Naive thymus-derived CD4-positive, alpha-beta T cell (primary cell): ENCODE measurements around the gene SLIT3. TPM values are rescaled to one million over a fixed set of nuclear protein-coding genes. Genes with fewer than 3 reads are reported as not detected.

Experiments
- ATAC-seq: fragments of 150-1000 bp; cut with Tn5 transposase; 2 replicates; pipeline ENCODE4 v1.10.0; 2021; ENCODE audit warnings: mild to moderate bottlenecking, moderate library complexity
- CTCF ChIA-PET: fragments of 350-600 bp; sonication (Branson Sonifier 250); formaldehyde crosslinking; loops from one replicate; lab custom pipeline; 2021; ENCODE audit warnings: antibody characterized with exemption; lab: Charles Lee
- POLR2A ChIA-PET: fragments of 350-600 bp; sonication (Branson Sonifier 250); formaldehyde crosslinking; loops from one replicate; lab custom pipeline; 2021; ENCODE audit warnings: antibody characterized with exemption, inconsistent platforms; lab: Charles Lee
- DNase-seq, 9 donors: peaks; one replicate each; pipeline versions ENCODE4 v3.0.0 to v3.0.0-alpha.2; 2020 to 2022; ENCODE audit warnings: mixed read lengths in 1 of 9
- H3K27ac ChIP-seq: one replicate; pipeline ENCODE4 v1.7.0; 2013; ENCODE audit warnings: mild to moderate bottlenecking, low read depth, low read length, moderate library complexity
- H3K27me3 ChIP-seq, 2 donors: one replicate each; pipeline ENCODE4 v1.7.0; 2013; ENCODE audit warnings: low read length in 2 of 2, mild to moderate bottlenecking in 2 of 2, moderate library complexity in 2 of 2; ENCODE audit not compliant: control insufficient read depth in 2 of 2, insufficient read depth in 2 of 2
- H3K36me3 ChIP-seq, 3 experiments: 1 replicate in 2 of 3; 2 replicates in 1 of 3; pipeline ENCODE4 v1.7.0; 2013; ENCODE audit warnings: low read length in 3 of 3, mild to moderate bottlenecking in 3 of 3, moderate library complexity in 1 of 3; ENCODE audit not compliant: insufficient read depth in 3 of 3, control insufficient read depth in 2 of 3
- H3K4me1 ChIP-seq, 2 donors: one replicate each; pipeline ENCODE4 v1.7.0; 2013; ENCODE audit warnings: low read length in 2 of 2, mild to moderate bottlenecking in 2 of 2, moderate library complexity in 1 of 2; ENCODE audit not compliant: control insufficient read depth in 2 of 2, insufficient read depth in 2 of 2
- H3K4me3 ChIP-seq: 2 replicates; pipeline ENCODE4 v1.7.0; 2013; ENCODE audit warnings: mild to moderate bottlenecking, low read length
- H3K9me3 ChIP-seq, 3 experiments: 1 replicate in 2 of 3; 2 replicates in 1 of 3; pipeline ENCODE4 v1.7.0; 2013; ENCODE audit warnings: low read length in 3 of 3; ENCODE audit not compliant: control insufficient read depth in 2 of 3
- H3K27ac Mint-ChIP-seq, 9 donors: one replicate each; pipeline ENCODE4 v1.8.0; 2020 to 2022; ENCODE audit warnings: mixed read lengths in 9 of 9, mild to moderate bottlenecking in 8 of 9, moderate library complexity in 5 of 9, inconsistent platforms in 2 of 9
- H3K27me3 Mint-ChIP-seq, 5 donors: one replicate each; pipeline ENCODE4 v1.8.0; 2021 to 2022; ENCODE audit warnings: mixed read lengths in 5 of 5, mild to moderate bottlenecking in 1 of 5
- H3K36me3 Mint-ChIP-seq, 5 donors: one replicate each; pipeline ENCODE4 v1.8.0; 2020 to 2022; ENCODE audit warnings: mixed read lengths in 5 of 5, mild to moderate bottlenecking in 3 of 5, inconsistent platforms in 1 of 5
- H3K4me1 Mint-ChIP-seq, 7 donors: one replicate each; pipeline ENCODE4 v1.8.0; 2020 to 2022; ENCODE audit warnings: mixed read lengths in 7 of 7, mild to moderate bottlenecking in 3 of 7, inconsistent platforms in 1 of 7
- H3K4me3 Mint-ChIP-seq, 10 donors: one replicate each; pipeline ENCODE4 v1.8.0; 2020 to 2022; ENCODE audit warnings: mild to moderate bottlenecking in 10 of 10, mixed read lengths in 10 of 10, moderate library complexity in 6 of 10, inconsistent platforms in 2 of 10
- H3K9me3 Mint-ChIP-seq, 11 donors: one replicate each; pipeline ENCODE4 v1.8.0; 2020 to 2022; ENCODE audit warnings: mixed read lengths in 11 of 11, mild to moderate bottlenecking in 4 of 11, inconsistent platforms in 1 of 11, moderate library complexity in 1 of 11
- intact Hi-C, 2 donors: fragments of 100-400 bp; cut with micrococcal nuclease; formaldehyde crosslinking; loops; one replicate each; pipeline ENCODE4 v1.15.1; 2023
- polyA plus RNA-seq, 2 donors: library from polyadenylated mRNA; unstranded; fragments of 300-500 nt; fragmentation: Illumina TruSeq; gene quantifications; one replicate each; pipeline ENCODE4 v1.2.3, GENCODE V29; 2021
- total RNA-seq, 6 experiments: library from RNA in 5 of 6; stranded (reverse) in 5 of 6; gene quantifications; 1 replicate in 5 of 6; 2 replicates in 1 of 6; pipeline ENCODE4 v1.2.3 and lab custom pipeline; 2021 to 2026

SLIT3 gene
- total and polyA plus RNA-seq, 7 experiments from 2014 or later, result 0.34 TPM; not detected in 6

- H3K27ac ChIP-seq, result no peak overlapping the region
- H3K4me1 Mint-ChIP-seq, result peaks cover 0 to 6% (median 0%) of the 10 kb centered on the region in 7 donors
- no peaks in the 10 kb centered on the region for H3K27me3 ChIP-seq
- CTCF ChIA-PET, result no interaction called here
- ATAC-seq (no peak), DNase-seq (no peak)
- no peak overlapping the region for H3K27ac Mint-ChIP-seq
- peaks cover 0 to 2% (median 0%) of the 10 kb centered on the region in 11 donors for H3K9me3 Mint-ChIP-seq
- H3K9me3 ChIP-seq, result no peaks in the 10 kb centered on the region
- no peaks in the 10 kb centered on the region for H3K36me3 ChIP-seq
- no peak overlapping the region for H3K4me3 ChIP-seq
- H3K4me3 Mint-ChIP-seq, result no peak overlapping the region
- POLR2A ChIA-PET, result no interaction called here
- peaks cover 0 to 9% (median 5%) of the 10 kb centered on the region in 5 donors for H3K27me3 Mint-ChIP-seq
- no peaks in the 10 kb centered on the region for H3K36me3 Mint-ChIP-seq
- intact Hi-C loops, result no loop called here
- no peaks in the 10 kb centered on the region for H3K4me1 ChIP-seq
Observed at GRCh38 chr5:168788786-168789185, 512.2 kb downstream of the SLIT3 start.

GRCh38 chr5:168788107-168788506 lies 512.8 kb downstream of the SLIT3 start:
- Histone ChIP-seq H3K36me3 (no peaks in the 10 kb centered on the region), H3K4me3 (no peak overlapping the region), H3K27ac (no peak overlapping the region), H3K9me3 (no peaks in the 10 kb centered on the region), H3K4me1 (no peaks in the 10 kb centered on the region), H3K27me3 (no peaks in the 10 kb centered on the region)
- Mint-ChIP-seq H3K4me3 (no peak overlapping the region), H3K27ac (no peak overlapping the region), H3K4me1 (no peaks in the 10 kb centered on the region), H3K9me3 (peaks cover 0 to 2% (median 0%) of the 10 kb centered on the region in 11 donors), H3K36me3 (no peaks in the 10 kb centered on the region), H3K27me3 (peaks cover 0 to 9% (median 3%) of the 10 kb centered on the region in 5 donors)
- ChIA-PET CTCF (no interaction called here), POLR2A (no interaction called here)
- ATAC-seq (no peak), DNase-seq (no peak)
- intact Hi-C loops, result no loop called here

GRCh38 chr5:168786147-168786546 lies 514.8 kb downstream of the SLIT3 start:
- H3K9me3 Mint-ChIP-seq, result peaks cover 0 to 2% (median 0%) of the 10 kb centered on the region in 11 donors

DNA sequence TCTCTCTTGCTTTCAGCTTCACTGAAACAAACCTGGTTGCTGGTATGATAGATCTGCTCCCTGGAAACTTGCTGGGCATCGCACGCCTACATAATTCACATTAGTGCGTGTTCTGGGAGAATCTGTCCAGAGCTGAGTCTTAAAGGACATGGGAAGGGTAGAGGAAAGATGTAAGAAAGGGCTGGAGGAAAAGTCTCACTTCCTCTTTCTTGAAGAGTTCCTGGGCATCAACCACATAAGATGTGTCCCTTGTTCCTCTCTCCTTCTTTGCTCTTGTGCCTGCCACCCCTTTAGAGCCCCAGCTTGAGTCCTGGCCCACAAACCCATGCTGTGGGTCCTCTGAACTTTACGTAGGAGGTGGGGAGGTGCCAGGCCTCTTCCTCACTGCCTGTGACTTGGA lies 516.5 kb downstream of the SLIT3 start:
- H3K4me3 Mint-ChIP-seq, result no peak overlapping the region
- H3K4me1 Mint-ChIP-seq, result no peaks in the 10 kb centered on the region
- ChIA-PET CTCF (no interaction called here), POLR2A (no interaction called here)
- no peaks in the 10 kb centered on the region for H3K9me3 ChIP-seq
- peaks cover 0 to 11% (median 6%) of the 10 kb centered on the region in 5 donors for H3K27me3 Mint-ChIP-seq
- H3K4me1 ChIP-seq, result no peaks in the 10 kb centered on the region
- H3K9me3 Mint-ChIP-seq, result peaks cover 0 to 2% (median 0%) of the 10 kb centered on the region in 11 donors
- no peak for ATAC-seq
- intact Hi-C loops, result no loop called here
- no peaks in the 10 kb centered on the region for H3K36me3 Mint-ChIP-seq
- no peak overlapping the region for H3K27ac ChIP-seq
- DNase-seq, result no peak
- H3K36me3 ChIP-seq, result no peaks in the 10 kb centered on the region
- H3K27me3 ChIP-seq, result no peaks in the 10 kb centered on the region
- no peak overlapping the region for H3K27ac Mint-ChIP-seq
- no peak overlapping the region for H3K4me3 ChIP-seq

More at GRCh38 chr5:168786147-168786546, 514.8 kb downstream of the SLIT3 start:
- H3K4me1 ChIP-seq, result no peaks in the 10 kb centered on the region
- H3K36me3 ChIP-seq, result no peaks in the 10 kb centered on the region
- DNase-seq, result no peak
- CTCF ChIA-PET, result no interaction called here
- H3K4me1 Mint-ChIP-seq, result no peaks in the 10 kb centered on the region
- no peak overlapping the region for H3K4me3 Mint-ChIP-seq
- no peaks in the 10 kb centered on the region for H3K9me3 ChIP-seq
- no peaks in the 10 kb centered on the region for H3K27me3 ChIP-seq
- peaks cover 0 to 9% (median 6%) of the 10 kb centered on the region in 5 donors for H3K27me3 Mint-ChIP-seq
- POLR2A ChIA-PET, result no interaction called here
- ATAC-seq, result no peak
- intact Hi-C loops, result no loop called here
- H3K36me3 Mint-ChIP-seq, result no peaks in the 10 kb centered on the region
- no peak overlapping the region for H3K27ac Mint-ChIP-seq
- H3K4me3 ChIP-seq, result no peak overlapping the region
- no peak overlapping the region for H3K27ac ChIP-seq

DNA sequence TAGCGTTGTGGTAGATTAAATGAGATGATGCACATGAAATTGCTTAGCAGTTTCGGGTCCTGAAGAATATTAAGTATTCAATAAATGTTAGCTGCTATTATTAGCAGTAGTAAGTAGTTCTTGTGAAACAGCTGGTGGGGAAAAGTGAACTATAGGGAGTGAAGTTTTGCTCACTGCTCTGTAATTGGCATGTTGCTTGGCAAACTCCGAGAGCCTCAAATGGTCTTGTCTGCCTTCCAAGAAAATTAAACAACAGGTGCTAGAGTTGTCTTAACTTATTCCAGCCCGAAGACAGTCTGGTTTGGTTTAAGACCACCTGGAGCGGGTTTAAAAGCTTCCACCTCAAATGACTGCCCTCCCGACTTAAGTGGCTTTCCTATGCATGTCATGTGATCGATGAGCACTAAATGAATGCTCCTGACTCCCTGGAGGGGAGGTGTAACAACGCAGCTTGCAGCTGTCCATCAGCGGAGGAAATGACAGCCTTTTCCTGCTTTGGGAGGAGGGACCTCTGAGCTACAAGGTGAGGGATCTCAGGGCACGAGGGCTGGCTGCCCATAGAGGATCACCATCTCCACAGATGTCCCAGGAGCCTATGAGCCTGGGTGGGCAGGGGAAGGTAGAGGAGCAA lies 518.9 kb downstream of the SLIT3 start:
- no peak overlapping the region for H3K27ac Mint-ChIP-seq
- Histone ChIP-seq H3K9me3 (no peaks in the 10 kb centered on the region), H3K36me3 (no peaks in the 10 kb centered on the region), H3K27me3 (no peaks in the 10 kb centered on the region), H3K27ac (no peak overlapping the region), H3K4me3 (no peak overlapping the region), H3K4me1 (no peaks in the 10 kb centered on the region)
- H3K27me3 Mint-ChIP-seq, result peaks cover 0 to 26% (median 6%) of the 10 kb centered on the region in 5 donors
- POLR2A ChIA-PET, result no interaction called here
- ATAC-seq, result no peak
- intact Hi-C loops, result no loop called here
- CTCF ChIA-PET, result no interaction called here
- peaks cover 0 to 2% (median 0%) of the 10 kb centered on the region in 11 donors for H3K9me3 Mint-ChIP-seq
- H3K4me1 Mint-ChIP-seq, result no peaks in the 10 kb centered on the region
- no peak overlapping the region for H3K4me3 Mint-ChIP-seq
- no peaks in the 10 kb centered on the region for H3K36me3 Mint-ChIP-seq
- no peak for DNase-seq

DNA sequence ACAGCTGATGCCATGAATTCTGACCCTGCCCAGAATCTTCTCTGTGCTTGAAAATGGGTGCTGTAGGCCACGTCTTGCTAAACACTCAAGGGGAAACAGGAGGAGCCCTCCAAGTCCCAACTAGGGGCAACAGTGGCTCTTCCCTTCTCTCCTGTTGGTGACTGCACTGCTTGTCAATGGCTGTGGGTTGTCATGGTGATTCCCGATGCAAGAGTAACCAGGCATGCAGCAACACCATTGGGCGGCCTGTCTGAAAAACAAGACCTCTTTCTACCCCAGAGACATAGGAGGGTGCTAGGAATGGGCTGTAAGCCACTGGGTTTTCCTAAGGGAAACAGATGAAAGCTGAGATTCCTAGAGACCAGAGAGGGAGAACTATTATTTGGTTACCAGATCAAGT lies 520.1 kb downstream of the SLIT3 start:
- no peaks in the 10 kb centered on the region for H3K36me3 ChIP-seq
- intact Hi-C loops, result no loop called here
- no peaks in the 10 kb centered on the region for H3K27me3 ChIP-seq
- Mint-ChIP-seq H3K9me3 (peaks cover 0 to 5% (median 0%) of the 10 kb centered on the region in 11 donors), H3K4me1 (no peaks in the 10 kb centered on the region), H3K36me3 (no peaks in the 10 kb centered on the region), H3K4me3 (no peak overlapping the region), H3K27me3 (peaks cover 0 to 21% (median 5%) of the 10 kb centered on the region in 5 donors), H3K27ac (no peak overlapping the region)
- DNase-seq, result no peak
- no peak overlapping the region for H3K27ac ChIP-seq
- ChIA-PET POLR2A (no interaction called here), CTCF (no interaction called here)
- ATAC-seq, result no peak
- no peaks in the 10 kb centered on the region for H3K4me1 ChIP-seq
- no peaks in the 10 kb centered on the region for H3K9me3 ChIP-seq
- no peak overlapping the region for H3K4me3 ChIP-seq

DNA sequence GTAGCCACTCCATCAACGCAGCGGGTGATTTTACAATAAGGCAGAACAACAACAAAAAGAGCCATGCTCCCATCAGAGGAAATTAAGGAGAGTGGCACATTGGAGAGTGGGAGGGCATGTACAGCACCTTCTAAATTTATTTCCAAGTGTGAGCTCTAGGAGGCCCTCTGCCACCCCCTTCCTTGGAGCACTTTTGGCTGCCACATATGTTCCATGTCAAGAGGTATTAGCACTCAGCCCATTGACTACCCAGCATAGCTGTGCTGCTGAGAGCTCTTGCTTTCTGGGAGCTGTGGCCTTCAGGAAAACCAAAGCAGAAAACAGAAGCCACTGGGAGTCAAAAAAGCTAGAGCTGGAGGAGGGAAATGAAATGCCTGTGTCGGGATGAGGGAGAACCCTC lies 521.6 kb downstream of the SLIT3 start:
- Mint-ChIP-seq H3K27ac (no peak overlapping the region), H3K36me3 (no peaks in the 10 kb centered on the region), H3K27me3 (peaks cover 0 to 21% (median 6%) of the 10 kb centered on the region in 5 donors), H3K4me1 (no peaks in the 10 kb centered on the region), H3K9me3 (peaks cover 0 to 5% (median 0%) of the 10 kb centered on the region in 11 donors), H3K4me3 (no peak overlapping the region)
- Histone ChIP-seq H3K9me3 (no peaks in the 10 kb centered on the region), H3K36me3 (no peaks in the 10 kb centered on the region), H3K4me1 (no peaks in the 10 kb centered on the region), H3K4me3 (no peak overlapping the region), H3K27ac (no peak overlapping the region), H3K27me3 (no peaks in the 10 kb centered on the region)
- DNase-seq (no peak), ATAC-seq (no peak)
- CTCF ChIA-PET, result no interaction called here
- intact Hi-C loops, result no loop called here
- POLR2A ChIA-PET, result no interaction called here
